ENCODE measurements around the gene CD38. TPM values are rescaled to one million over a fixed set of nuclear protein-coding genes. Genes with fewer than 3 reads are reported as not detected.

CD38 gene
- total RNA-seq, 2 donors from 2014 or later = 0.78 to 2.6 TPM

DNA sequence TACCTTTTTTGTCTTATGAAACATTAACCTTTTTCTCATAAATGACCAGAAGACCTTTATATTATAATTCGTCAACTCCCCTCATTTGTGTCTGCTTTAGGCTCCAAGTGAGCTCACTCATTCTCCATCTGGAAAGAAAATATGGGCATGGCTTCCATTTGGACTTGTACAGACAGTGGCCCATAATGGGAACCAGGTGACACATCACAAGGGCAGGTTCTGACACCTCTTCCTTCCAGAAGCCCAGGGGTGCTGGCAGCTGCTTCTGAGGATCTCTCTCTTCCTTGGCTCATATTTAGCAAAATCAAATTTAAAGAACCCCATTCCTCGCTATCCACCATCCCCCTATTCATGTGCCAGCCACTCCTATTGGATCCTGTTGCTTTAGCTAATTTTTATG lies 69.6 kb downstream of the CD38 start:
- no peaks in the 10 kb centered on the region for H3K4me1 ChIP-seq
- H3K4me3 ChIP-seq = no peak overlapping the region
- DNase-seq (no peak), ATAC-seq (no peak)
- no peak overlapping the region for H3K27ac ChIP-seq
- intact Hi-C loops (cut with DNase I) = no loop called here
- no peaks in the 10 kb centered on the region for H3K36me3 ChIP-seq (replicated peaks in 1 of 2; ENCODE audit: insufficient read depth in 1 of 2, low read depth in 2 of 2)
- no peaks in the 10 kb centered on the region for H3K27me3 ChIP-seq
- TF ChIP-seq POLR2A (IDR thresholded peaks at IDR 0.05) = no peak
- TF ChIP-seq, protein P1, sequence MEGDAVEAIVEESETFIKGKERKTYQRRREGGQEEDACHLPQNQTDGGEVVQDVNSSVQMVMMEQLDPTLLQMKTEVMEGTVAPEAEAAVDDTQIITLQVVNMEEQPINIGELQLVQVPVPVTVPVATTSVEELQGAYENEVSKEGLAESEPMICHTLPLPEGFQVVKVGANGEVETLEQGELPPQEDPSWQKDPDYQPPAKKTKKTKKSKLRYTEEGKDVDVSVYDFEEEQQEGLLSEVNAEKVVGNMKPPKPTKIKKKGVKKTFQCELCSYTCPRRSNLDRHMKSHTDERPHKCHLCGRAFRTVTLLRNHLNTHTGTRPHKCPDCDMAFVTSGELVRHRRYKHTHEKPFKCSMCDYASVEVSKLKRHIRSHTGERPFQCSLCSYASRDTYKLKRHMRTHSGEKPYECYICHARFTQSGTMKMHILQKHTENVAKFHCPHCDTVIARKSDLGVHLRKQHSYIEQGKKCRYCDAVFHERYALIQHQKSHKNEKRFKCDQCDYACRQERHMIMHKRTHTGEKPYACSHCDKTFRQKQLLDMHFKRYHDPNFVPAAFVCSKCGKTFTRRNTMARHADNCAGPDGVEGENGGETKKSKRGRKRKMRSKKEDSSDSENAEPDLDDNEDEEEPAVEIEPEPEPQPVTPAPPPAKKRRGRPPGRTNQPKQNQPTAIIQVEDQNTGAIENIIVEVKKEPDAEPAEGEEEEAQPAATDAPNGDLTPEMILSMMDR (IDR thresholded peaks at IDR 0.05) = no peak
- WGBS, 2 donors = 62 to 71% methylated on average over 2 of the region's 2 CpGs
- no peaks in the 10 kb centered on the region for H3K9me3 ChIP-seq

DNA sequence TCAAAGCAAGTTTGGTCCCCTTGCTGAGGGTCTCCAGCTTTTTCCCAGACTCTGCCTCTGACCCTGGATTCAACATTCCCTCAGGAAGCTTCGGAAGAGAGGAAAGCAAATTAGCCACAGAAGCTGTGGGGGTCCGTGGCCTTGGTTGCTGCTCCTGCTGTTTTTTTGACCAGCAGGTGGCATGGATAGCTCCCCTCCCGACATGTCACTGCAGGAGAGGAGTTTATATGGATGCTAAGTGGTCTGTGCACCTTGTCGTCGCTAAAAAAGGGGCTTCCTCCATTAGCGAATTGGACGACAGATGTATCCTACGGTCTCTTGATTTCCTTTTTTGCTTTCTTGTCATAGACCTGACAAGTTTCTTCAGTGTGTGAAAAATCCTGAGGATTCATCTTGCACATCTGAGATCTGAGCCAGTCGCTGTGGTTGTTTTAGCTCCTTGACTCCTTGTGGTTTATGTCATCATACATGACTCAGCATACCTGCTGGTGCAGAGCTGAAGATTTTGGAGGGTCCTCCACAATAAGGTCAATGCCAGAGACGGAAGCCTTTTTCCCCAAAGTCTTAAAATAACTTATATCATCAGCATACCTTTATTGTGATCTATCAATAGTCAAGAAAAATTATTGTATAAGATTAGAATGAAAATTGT lies 70.2 kb downstream of the CD38 start:
- intact Hi-C loops (cut with DNase I) = no loop called here
- no peaks in the 10 kb centered on the region for H3K36me3 ChIP-seq (replicated peaks in 1 of 2; ENCODE audit: insufficient read depth in 1 of 2, low read depth in 2 of 2)
- TF ChIP-seq, protein P1 (IDR thresholded peaks at IDR 0.05) = no peak
- no peak for TF ChIP-seq POLR2A (IDR thresholded peaks at IDR 0.05)
- no peaks in the 10 kb centered on the region for H3K4me1 ChIP-seq
- H3K9me3 ChIP-seq = no peaks in the 10 kb centered on the region
- ATAC-seq (no peak), DNase-seq (no peak)
- H3K27ac ChIP-seq = no peak overlapping the region
- no peak overlapping the region for H3K4me3 ChIP-seq
- no peaks in the 10 kb centered on the region for H3K27me3 ChIP-seq
- 69 to 77% methylated on average over 10 of the region's 10 CpGs for WGBS, 2 donors

DNA sequence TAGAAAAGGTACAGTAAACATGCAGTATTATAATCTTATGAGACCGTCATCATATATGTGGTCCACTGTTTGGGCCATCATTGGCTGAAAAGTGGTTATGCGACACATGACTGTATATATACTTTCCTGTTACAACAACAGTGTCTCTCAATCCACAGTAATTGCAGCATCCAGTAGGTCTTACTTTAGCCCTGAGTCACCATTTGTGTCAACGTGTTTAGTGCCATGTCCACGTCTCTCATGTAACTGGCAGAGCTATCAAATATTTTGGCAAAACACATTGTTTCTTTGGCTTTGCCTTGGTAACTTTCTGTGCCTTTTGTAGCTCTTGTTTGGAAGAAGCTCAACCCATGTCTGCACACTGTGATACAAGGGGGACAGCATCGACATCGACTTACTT lies 73.8 kb downstream of the CD38 start:
- Histone ChIP-seq H3K4me1 (no peaks in the 10 kb centered on the region), H3K27me3 (no peaks in the 10 kb centered on the region), H3K4me3 (no peak overlapping the region), H3K36me3 (replicated peaks in 1 of 2; ENCODE audit: insufficient read depth in 1 of 2, low read depth in 2 of 2) (no peaks in the 10 kb centered on the region), H3K27ac (no peak overlapping the region), H3K9me3 (no peaks in the 10 kb centered on the region)
- no peak for DNase-seq
- TF ChIP-seq, protein P1 (IDR thresholded peaks at IDR 0.05) = no peak
- TF ChIP-seq POLR2A (IDR thresholded peaks at IDR 0.05) = no peak
- no peak for ATAC-seq
- intact Hi-C loops (cut with DNase I) = no loop called here
- 71 to 80% methylated on average over 6 of the region's 6 CpGs for WGBS, 2 donors

DNA sequence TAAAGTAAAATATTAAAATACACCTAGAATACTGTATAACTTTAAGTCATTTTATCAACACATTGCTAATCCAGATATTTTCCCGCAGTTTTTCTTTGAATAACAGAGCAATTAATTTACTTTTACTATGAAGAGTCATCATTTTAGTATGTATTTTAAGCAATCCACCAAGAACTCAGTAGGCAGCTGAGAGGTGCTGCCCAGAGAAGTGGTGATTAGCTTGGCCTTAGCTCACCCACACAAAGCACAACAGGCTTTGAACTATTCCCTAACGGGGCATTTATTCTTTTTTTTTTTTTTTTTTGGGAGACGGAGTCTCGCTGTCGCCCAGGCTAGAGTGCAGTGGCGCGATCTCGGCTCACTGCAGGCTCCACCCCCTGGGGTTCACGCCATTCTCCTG lies 74.4 kb downstream of the CD38 start:
- ATAC-seq (no peak), DNase-seq (no peak)
- Histone ChIP-seq H3K36me3 (replicated peaks in 1 of 2; ENCODE audit: insufficient read depth in 1 of 2, low read depth in 2 of 2) (no peaks in the 10 kb centered on the region), H3K9me3 (no peaks in the 10 kb centered on the region), H3K27ac (no peak overlapping the region), H3K4me1 (no peaks in the 10 kb centered on the region), H3K4me3 (no peak overlapping the region), H3K27me3 (no peaks in the 10 kb centered on the region)
- TF ChIP-seq POLR2A (IDR thresholded peaks at IDR 0.05) = no peak
- TF ChIP-seq, protein P1 (IDR thresholded peaks at IDR 0.05) = no peak
- WGBS, 2 donors = 62 to 76% methylated on average over 8 to 9 of the region's 9 CpGs
- intact Hi-C loops (cut with DNase I) = no loop called here

DNA sequence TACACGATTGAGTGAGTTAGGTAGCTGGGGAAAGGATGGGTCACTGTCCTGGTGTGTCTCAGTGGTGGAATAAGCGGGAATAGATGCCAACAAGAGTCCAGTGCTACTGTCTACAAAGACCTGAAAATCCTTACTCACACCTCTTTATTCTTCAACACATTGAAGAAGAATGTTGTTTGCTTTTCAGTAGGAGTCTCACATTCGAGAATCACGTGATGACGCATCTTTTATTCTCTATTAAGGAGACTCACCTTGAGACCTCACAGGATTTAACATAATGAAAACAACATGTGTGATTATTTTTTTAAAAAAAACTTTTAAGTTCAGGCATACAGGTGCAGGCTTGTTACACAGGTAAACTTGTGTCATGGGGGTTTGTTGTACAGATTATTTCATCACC lies 75.2 kb downstream of the CD38 start:
- H3K27ac ChIP-seq = no peak overlapping the region
- H3K9me3 ChIP-seq = no peaks in the 10 kb centered on the region
- ATAC-seq (no peak), DNase-seq (no peak)
- H3K36me3 ChIP-seq (replicated peaks in 1 of 2; ENCODE audit: insufficient read depth in 1 of 2, low read depth in 2 of 2) = no peaks in the 10 kb centered on the region
- intact Hi-C loops (cut with DNase I) = no loop called here
- TF ChIP-seq, protein P1 (IDR thresholded peaks at IDR 0.05) = no peak
- TF ChIP-seq POLR2A (IDR thresholded peaks at IDR 0.05) = no peak
- 51 to 60% methylated on average over 5 of the region's 5 CpGs for WGBS, 2 donors
- H3K27me3 ChIP-seq = no peaks in the 10 kb centered on the region
- H3K4me3 ChIP-seq = no peak overlapping the region
- H3K4me1 ChIP-seq = no peaks in the 10 kb centered on the region

Data from body of pancreas (tissue), 4 donors.